Ishikawa (cell line): ENCODE data around the gene MCF2L2.

ENCODE experiments used
- CEBPB ChIP-seq: IDR thresholded peaks from 2 replicates; pipeline ENCODE4 v1.6.1; 2012
- CREB1 ChIP-seq: IDR thresholded peaks from 2 replicates; pipeline ENCODE4 v1.6.1; 2012; ENCODE audit warnings: low read depth
- EGR1 ChIP-seq: IDR thresholded peaks from 2 replicates; pipeline ENCODE4 v1.6.1; 2012
- EP300 ChIP-seq: IDR thresholded peaks from 2 replicates; pipeline ENCODE4 v1.6.1; 2012; ENCODE audit warnings: borderline replicate concordance
- FOXM1 ChIP-seq: IDR thresholded peaks from 2 replicates; pipeline ENCODE4 v1.6.1; 2012; ENCODE audit warnings: low read depth, borderline replicate concordance
- MAX ChIP-seq: IDR thresholded peaks from 2 replicates; pipeline ENCODE4 v1.6.1; 2012
- NFIC ChIP-seq: IDR thresholded peaks from 2 replicates; pipeline ENCODE4 v1.6.1; 2012
- RAD21 ChIP-seq: IDR thresholded peaks from 2 replicates; pipeline ENCODE4 v1.6.1; 2012; ENCODE audit warnings: low read depth
- REST ChIP-seq: IDR thresholded peaks from 2 replicates; pipeline ENCODE4 v1.6.1; 2012; ENCODE audit warnings: low read depth, mild to moderate bottlenecking
- TAF1 ChIP-seq: IDR thresholded peaks from 2 replicates; pipeline ENCODE4 v1.6.1; 2012; ENCODE audit warnings: low read depth, mild to moderate bottlenecking
- TCF12 ChIP-seq: IDR thresholded peaks from 2 replicates; pipeline ENCODE4 v1.6.1; 2012; ENCODE audit warnings: low read depth
- TEAD4 ChIP-seq: IDR thresholded peaks from 2 replicates; pipeline ENCODE4 v1.6.1; 2012
- USF1 ChIP-seq: IDR thresholded peaks from 2 replicates; pipeline ENCODE4 v1.6.1; 2012
- YY1 ChIP-seq: IDR thresholded peaks from 2 replicates; pipeline ENCODE4 v1.6.1; 2012; ENCODE audit warnings: low read depth
- ZBTB7A ChIP-seq: IDR thresholded peaks from 2 replicates; pipeline ENCODE4 v1.6.1; 2012; ENCODE audit warnings: low read depth

MCF2L2 gene

GRCh38 chr3:183155499-183155898 lies 272.9 kb downstream of the MCF2L2 start:
- no peak for TF ChIP-seq EP300

GRCh38 chr3:183153210-183153950 lies 275.0 kb downstream of the MCF2L2 start:
- TF ChIP-seq CREB1 (no peak), RAD21 (no peak)

- TF ChIP-seq ZBTB7A, result no peak
- TF ChIP-seq USF1, result no peak
- no peak for TF ChIP-seq EGR1
- no peak for TF ChIP-seq TAF1
- TF ChIP-seq CREB1, result no peak
- no peak for TF ChIP-seq YY1
- TF ChIP-seq MAX, result no peak
- no peak for TF ChIP-seq CEBPB
- no peak for TF ChIP-seq TEAD4
- TF ChIP-seq TCF12, result no peak
- no peak for TF ChIP-seq EP300
- TF ChIP-seq RAD21, result no peak
- no peak for TF ChIP-seq NFIC
These were observed 276.5 kb downstream of the MCF2L2 start for GRCh38 chr3:183151821-183152351.

- TF ChIP-seq YY1 (no peak), REST (no peak), TCF12 (no peak), CREB1 (no peak), TAF1 (no peak), CEBPB (no peak), FOXM1 (no peak), USF1 (no peak), RAD21 (no peak), TEAD4 (no peak), ZBTB7A (no peak), EP300 (no peak)
These were observed 277.3 kb downstream of the MCF2L2 start for GRCh38 chr3:183151086-183151485.

- peak; percentile 5; the same call in 1 of the 2 replicates for TF ChIP-seq CEBPB
- no peak for TF ChIP-seq FOXM1
These were observed 278.3 kb downstream of the MCF2L2 start for GRCh38 chr3:183149915-183150750.

GRCh38 chr3:183148056-183148455 lies 280.4 kb downstream of the MCF2L2 start:
- TF ChIP-seq TEAD4, result no peak
- no peak for TF ChIP-seq YY1
- no peak for TF ChIP-seq EGR1

GRCh38 chr3:183144363-183144762 lies 284.1 kb downstream of the MCF2L2 start:
- TF ChIP-seq NFIC (no peak), TEAD4 (no peak), REST (no peak), FOXM1 (no peak), EGR1 (no peak), USF1 (no peak), CREB1 (no peak), TAF1 (no peak), YY1 (no peak), TCF12 (no peak), EP300 (no peak), RAD21 (no peak), CEBPB (no peak), ZBTB7A (no peak), MAX (no peak)
